BE2C (cell line): ENCODE results near the gene TMEM233.

ENCODE experiments used
- DNase-seq: peaks from one replicate; pipeline ENCODE4 v3.0.0-alpha.2; 2020
- H3K27me3 ChIP-seq: fragments of 250-450 bp; sonication (Bioruptor Pico); 2 replicates; pipeline ENCODE4 v1.5.1; 2020; ENCODE audit warnings: mild to moderate bottlenecking
- H3K36me3 ChIP-seq: fragments of 250-450 bp; sonication (Bioruptor Pico); 2 replicates; pipeline ENCODE4 v1.5.1; 2020; ENCODE audit warnings: mild to moderate bottlenecking
- H3K4me1 ChIP-seq: fragments of 250-450 bp; sonication (Bioruptor Pico); 2 replicates; pipeline ENCODE4 v1.5.1; 2020
- H3K4me3 ChIP-seq: 2 replicates; pipeline ENCODE4 v1.5.1; 2011; ENCODE audit warnings: low read depth, low read length
- H3K9me3 ChIP-seq: fragments of 250-450 bp; sonication (Bioruptor Pico); 2 replicates; pipeline ENCODE4 v1.5.1; 2020
- TF ChIP-seq, protein P1 (sequence below): IDR thresholded peaks from 2 replicates; pipeline ENCODE4 v1.5.1; 2012; ENCODE audit warnings: mild to moderate bottlenecking, low read depth, low read length

Gene TMEM233

DNA sequence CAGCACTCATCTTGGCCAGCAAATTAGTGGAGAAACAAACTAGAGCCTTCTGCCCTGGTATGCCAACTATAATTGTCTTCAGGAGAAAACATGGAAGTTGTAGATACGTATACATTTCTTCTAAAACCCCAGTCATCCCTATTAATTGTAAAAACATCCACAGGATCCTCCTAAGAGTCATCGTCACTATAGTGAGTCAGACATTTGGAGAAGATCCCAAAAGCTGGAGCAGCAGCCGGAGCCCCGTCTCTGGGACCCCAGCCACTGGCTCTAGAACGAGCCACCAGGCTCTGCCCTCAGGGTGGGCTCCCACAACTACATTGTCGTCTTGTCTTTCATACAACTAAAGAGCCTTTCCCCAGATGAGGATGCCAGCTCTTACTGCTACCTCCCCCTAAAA, 89.8 kb downstream of the TMEM233 start:
- no peak overlapping the region for H3K4me3 ChIP-seq
- H3K27me3 ChIP-seq: no peaks in the 10 kb centered on the region
- H3K4me1 ChIP-seq: no peaks in the 10 kb centered on the region
- DNase-seq: no peak
- TF ChIP-seq, protein P1, sequence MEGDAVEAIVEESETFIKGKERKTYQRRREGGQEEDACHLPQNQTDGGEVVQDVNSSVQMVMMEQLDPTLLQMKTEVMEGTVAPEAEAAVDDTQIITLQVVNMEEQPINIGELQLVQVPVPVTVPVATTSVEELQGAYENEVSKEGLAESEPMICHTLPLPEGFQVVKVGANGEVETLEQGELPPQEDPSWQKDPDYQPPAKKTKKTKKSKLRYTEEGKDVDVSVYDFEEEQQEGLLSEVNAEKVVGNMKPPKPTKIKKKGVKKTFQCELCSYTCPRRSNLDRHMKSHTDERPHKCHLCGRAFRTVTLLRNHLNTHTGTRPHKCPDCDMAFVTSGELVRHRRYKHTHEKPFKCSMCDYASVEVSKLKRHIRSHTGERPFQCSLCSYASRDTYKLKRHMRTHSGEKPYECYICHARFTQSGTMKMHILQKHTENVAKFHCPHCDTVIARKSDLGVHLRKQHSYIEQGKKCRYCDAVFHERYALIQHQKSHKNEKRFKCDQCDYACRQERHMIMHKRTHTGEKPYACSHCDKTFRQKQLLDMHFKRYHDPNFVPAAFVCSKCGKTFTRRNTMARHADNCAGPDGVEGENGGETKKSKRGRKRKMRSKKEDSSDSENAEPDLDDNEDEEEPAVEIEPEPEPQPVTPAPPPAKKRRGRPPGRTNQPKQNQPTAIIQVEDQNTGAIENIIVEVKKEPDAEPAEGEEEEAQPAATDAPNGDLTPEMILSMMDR: no peak
- H3K36me3 ChIP-seq: peaks cover 48% of the 10 kb centered on the region
- no peaks in the 10 kb centered on the region for H3K9me3 ChIP-seq

DNA sequence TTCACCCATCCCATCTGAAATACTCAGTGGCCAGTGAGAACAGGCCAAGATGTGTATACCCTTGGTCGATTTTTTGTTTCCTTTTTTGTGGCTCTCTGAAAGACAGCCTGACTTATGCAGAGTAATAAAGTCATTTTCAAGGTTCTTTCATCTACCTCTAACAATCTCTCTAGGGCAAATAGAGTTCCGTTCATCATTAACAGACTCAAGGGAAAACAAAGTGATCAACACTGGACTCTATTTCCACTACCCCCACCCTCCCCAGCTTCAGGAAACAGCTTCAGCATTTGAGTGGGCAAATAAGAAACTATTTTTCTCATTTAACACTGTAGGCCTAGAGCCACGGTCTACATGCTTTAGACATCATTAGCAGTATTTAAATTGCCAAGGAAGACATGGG, 90.2 kb downstream of the TMEM233 start:
- H3K9me3 ChIP-seq: no peaks in the 10 kb centered on the region
- no peaks in the 10 kb centered on the region for H3K4me1 ChIP-seq
- peaks cover 45% of the 10 kb centered on the region for H3K36me3 ChIP-seq
- DNase-seq: no peak
- H3K4me3 ChIP-seq: no peak overlapping the region
- TF ChIP-seq, protein P1: no peak
- H3K27me3 ChIP-seq: no peaks in the 10 kb centered on the region

DNA sequence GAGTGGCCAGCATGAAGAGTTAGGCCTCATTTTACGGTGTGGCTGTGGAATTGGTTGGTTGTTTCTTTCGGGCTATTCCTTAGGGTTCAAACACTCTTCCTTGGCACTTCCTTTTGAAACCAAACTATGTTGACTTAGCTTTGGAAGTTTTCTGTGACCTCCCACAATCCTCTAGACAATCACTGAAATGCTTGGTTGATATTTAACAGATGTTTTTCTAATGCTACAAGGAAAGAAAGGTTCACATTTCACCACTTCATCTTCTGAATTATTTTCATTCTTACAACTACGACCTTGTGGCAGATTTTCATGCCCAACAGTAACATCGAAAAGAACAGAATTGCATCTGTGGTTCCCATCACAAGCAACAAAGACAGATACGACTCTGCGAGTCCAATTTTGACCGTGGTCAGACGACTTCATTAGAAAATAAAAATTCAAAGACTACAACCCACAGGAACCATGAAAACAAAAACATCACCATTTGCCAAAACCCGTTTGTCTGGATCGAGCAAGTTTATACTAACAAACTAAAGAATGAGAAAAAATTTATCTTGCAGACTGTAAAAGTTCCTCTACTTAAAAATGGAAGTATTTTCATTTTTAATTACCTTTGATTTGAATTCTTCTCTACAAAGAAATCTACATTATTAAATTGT, 91.3 kb downstream of the TMEM233 start:
- H3K27me3 ChIP-seq: no peaks in the 10 kb centered on the region
- no peak for DNase-seq
- no peaks in the 10 kb centered on the region for H3K9me3 ChIP-seq
- TF ChIP-seq, protein P1: no peak
- H3K36me3 ChIP-seq: peaks cover 38% of the 10 kb centered on the region
- H3K4me3 ChIP-seq: no peak overlapping the region
- no peaks in the 10 kb centered on the region for H3K4me1 ChIP-seq

DNA sequence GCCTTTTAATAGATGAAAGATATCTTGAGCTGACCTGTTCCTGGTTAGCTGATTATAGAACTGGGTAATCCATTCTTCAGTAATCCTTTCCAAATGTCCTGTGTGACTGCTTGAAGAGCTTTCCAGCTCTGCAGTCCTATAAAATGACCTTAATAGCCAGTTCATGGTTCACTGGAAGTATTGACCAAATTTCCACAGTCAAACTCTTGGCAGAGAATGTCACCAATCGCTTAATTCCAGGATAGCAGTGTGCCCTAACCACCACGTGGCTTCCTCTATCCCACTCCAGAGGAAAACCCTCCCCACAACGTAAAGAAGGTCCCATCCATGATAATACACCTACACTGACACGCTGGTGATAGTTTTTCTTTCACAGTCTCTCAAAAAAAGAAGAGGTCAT, 91.8 kb downstream of the TMEM233 start:
- no peak for DNase-seq
- H3K36me3 ChIP-seq: peaks cover 38% of the 10 kb centered on the region
- TF ChIP-seq, protein P1: no peak
- H3K27me3 ChIP-seq: no peaks in the 10 kb centered on the region
- no peaks in the 10 kb centered on the region for H3K9me3 ChIP-seq
- no peak overlapping the region for H3K4me3 ChIP-seq
- H3K4me1 ChIP-seq: no peaks in the 10 kb centered on the region

DNA sequence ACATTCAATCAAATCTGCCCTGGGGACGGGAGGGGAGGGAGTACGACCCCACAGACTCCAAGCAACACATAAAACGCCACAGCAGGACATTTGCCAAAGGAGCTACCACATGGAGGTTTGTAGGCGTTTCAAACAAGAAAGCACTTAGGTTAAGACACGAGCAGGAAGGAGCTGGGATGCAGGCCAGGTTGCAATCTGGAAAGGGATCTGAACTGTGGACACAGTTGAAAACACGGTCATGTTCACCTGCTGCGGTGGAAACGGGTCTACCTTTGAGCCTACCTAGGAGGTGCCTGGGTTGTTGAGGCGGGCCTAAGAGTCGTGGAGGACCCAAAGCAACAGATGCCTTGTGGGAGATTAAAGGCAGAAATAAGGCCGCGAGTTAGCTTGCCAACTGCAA, 92.8 kb downstream of the TMEM233 start:
- H3K4me1 ChIP-seq: no peaks in the 10 kb centered on the region

DNA sequence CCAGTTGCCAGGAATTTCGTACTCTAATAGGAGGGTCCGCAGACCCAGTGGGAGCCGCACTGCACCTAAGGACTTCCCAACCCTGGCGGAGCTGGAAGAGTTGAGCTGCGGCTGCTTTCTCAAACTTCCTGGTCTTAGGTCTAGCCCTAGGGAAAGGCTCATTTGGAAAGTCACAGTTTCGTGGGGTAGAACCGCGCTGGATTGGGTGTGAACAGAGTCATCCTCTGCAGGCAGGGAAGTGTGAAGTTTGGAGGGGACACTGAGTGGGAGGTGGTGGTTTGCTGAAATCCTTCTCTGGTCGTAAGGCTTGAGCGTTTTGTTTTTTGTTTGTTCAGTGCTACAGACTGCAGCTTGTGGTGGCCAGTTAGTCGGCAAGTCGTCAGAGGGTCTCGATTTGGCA, 93.2 kb downstream of the TMEM233 start:
- Histone ChIP-seq H3K27me3 (no peaks in the 10 kb centered on the region), H3K36me3 (peaks cover 32% of the 10 kb centered on the region), H3K4me1 (no peaks in the 10 kb centered on the region), H3K4me3 (no peak overlapping the region), H3K9me3 (no peaks in the 10 kb centered on the region)
- TF ChIP-seq, protein P1: no peak
- DNase-seq: no peak

More for the DNA sequence above, 92.8 kb downstream of the TMEM233 start:
- H3K9me3 ChIP-seq: no peaks in the 10 kb centered on the region
- H3K27me3 ChIP-seq: no peaks in the 10 kb centered on the region
- peaks cover 32% of the 10 kb centered on the region for H3K36me3 ChIP-seq
- DNase-seq: no peak
- H3K4me3 ChIP-seq: no peak overlapping the region
- TF ChIP-seq, protein P1: no peak
